Transverse colon (tissue), 4 donors: Measurements from ENCODE around the gene PPIC. TPM values are rescaled to one million over a fixed set of nuclear protein-coding genes. Genes with fewer than 3 reads are reported as not detected.

ENCODE experiments used
- small RNA-seq, 4 donors: library from RNA; depleted of rRNA; stranded (forward); fragments of <200 nt; gene quantifications; one replicate each; pipeline ENCODE3, GENCODE V24; 2016
- total RNA-seq, 4 donors: library from RNA; depleted of rRNA; stranded (reverse); fragments of >200 nt; gene quantifications; one replicate each; pipeline ENCODE4 v1.1.0, GENCODE V29; 2016

The PPIC gene
- total RNA-seq, 4 donors from 2014 or later = 10.1 to 58.0 (median 38.8) TPM

Small RNAs within 50 kb of the gene (small RNA-seq; reads per million reads assigned to genes)
- gene RN7SL689P (0 reads per million in 4 donors), gene RN7SL711P (0 reads per million in 4 donors)

Other genes starting within 250 kb of the PPIC start
- 10 to 100 TPM; 10.7 to 29.9 (median 16.1) TPM for gene SNX24, start 191.1 kb downstream of the PPIC start, total RNA-seq
- 1 to 10 TPM; 1.2 to 4.0 (median 2.0) TPM for gene PRDM6, start 52.5 kb upstream of the PPIC start, total RNA-seq